Measurements from ENCODE around the gene NOP16. TPM values are rescaled to one million over a fixed set of nuclear protein-coding genes. Genes with fewer than 3 reads are reported as not detected.
A peak's percentile ranks its signal among the peaks of the same experiment; 100 is the strongest.

NOP16 gene
- total RNA-seq, 6 experiments from 2014 or later: 27.8 to 48.7 (median 33.2) TPM

DNA sequence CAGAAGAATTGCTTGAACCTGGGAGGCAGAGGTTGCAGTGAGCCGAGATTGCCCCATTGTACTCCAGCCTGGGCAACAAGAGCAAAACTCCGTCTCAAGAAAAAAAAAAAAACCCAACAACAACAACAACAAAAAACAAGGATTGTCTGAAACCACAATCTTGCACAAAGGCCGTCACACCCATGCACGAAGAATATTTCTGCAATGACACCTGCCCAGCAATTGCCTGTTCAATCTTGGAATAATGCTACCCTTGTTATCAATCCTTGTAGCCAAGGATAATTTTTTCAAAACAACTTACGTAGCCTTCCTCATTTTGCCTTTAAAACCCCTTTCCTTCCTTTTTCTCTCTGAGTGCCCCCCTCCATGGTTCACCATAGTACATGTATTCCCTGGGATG, 31.7 kb upstream of the NOP16 start:
- TF ChIP-seq, protein P1, sequence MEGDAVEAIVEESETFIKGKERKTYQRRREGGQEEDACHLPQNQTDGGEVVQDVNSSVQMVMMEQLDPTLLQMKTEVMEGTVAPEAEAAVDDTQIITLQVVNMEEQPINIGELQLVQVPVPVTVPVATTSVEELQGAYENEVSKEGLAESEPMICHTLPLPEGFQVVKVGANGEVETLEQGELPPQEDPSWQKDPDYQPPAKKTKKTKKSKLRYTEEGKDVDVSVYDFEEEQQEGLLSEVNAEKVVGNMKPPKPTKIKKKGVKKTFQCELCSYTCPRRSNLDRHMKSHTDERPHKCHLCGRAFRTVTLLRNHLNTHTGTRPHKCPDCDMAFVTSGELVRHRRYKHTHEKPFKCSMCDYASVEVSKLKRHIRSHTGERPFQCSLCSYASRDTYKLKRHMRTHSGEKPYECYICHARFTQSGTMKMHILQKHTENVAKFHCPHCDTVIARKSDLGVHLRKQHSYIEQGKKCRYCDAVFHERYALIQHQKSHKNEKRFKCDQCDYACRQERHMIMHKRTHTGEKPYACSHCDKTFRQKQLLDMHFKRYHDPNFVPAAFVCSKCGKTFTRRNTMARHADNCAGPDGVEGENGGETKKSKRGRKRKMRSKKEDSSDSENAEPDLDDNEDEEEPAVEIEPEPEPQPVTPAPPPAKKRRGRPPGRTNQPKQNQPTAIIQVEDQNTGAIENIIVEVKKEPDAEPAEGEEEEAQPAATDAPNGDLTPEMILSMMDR (IDR thresholded peaks at IDR 0.05): no peak
- H3K4me3 Mint-ChIP-seq: no peak overlapping the region
- peaks cover 7% of the 10 kb centered on the region for H3K36me3 Mint-ChIP-seq (ENCODE audit: low read depth)
- 0 out of 2 replicates have a peak, but pooled peaks cover 3% of the 10 kb centered on the region for H3K9me3 Mint-ChIP-seq
- peaks cover 29% of the 10 kb centered on the region for H3K27me3 Mint-ChIP-seq (ENCODE audit: insufficient read depth)
- no peak for DNase-seq
- no peak overlapping the region for H3K27ac Mint-ChIP-seq
- peaks cover 13% of the 10 kb centered on the region for H3K4me1 Mint-ChIP-seq (ENCODE audit: low read depth)

DNA sequence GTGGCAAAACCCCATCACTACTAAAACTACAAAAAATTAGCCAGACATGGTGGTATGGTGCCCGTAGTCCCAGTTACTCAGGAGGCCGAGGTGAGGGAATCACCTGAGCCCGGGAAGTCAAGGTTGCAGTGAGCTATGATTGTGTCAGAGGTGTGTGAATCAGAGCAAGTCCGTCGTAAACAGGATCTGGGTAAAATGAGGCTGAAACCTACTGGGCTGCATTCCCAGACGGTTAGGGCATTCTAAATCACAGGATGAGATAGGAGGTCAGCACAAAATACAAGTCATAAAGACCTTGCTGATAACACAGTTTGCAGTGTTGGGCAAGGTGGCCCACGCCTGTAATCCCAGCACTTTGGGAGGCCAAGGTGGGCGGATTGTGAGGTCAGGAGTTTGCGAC, 29.9 kb upstream of the NOP16 start:
- peaks cover 27% of the 10 kb centered on the region for H3K27me3 Mint-ChIP-seq (ENCODE audit: insufficient read depth)
- TF ChIP-seq, protein P1 (IDR thresholded peaks at IDR 0.05): no peak
- H3K4me1 Mint-ChIP-seq (ENCODE audit: low read depth): peaks cover 32% of the 10 kb centered on the region
- DNase-seq: no peak
- 0 out of 2 replicates have a peak, but pooled peaks cover 3% of the 10 kb centered on the region for H3K9me3 Mint-ChIP-seq
- H3K4me3 Mint-ChIP-seq: no peak overlapping the region
- no peak overlapping the region for H3K27ac Mint-ChIP-seq
- peaks cover 8% of the 10 kb centered on the region for H3K36me3 Mint-ChIP-seq (ENCODE audit: low read depth)

DNA sequence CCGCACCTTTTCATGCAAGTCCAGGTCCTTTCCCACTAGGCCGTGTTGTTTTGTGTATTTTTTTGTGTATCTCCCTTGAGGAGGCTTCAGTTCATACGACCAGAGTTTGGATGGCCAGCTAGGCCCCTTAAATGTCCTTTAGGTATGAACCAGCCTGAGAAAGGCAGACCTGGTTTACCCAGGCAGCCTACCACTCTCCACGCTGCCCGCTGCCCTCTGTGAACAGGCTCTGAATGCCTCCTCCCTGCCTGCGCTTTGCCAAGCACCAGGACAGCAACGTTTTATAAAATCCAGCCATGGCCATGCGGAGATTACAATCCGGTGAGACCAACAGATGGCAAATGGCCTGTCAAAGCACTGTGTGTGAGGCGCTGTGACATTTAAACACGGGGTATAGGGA, 28.6 kb upstream of the NOP16 start:
- H3K36me3 Mint-ChIP-seq (ENCODE audit: low read depth): peaks cover 8% of the 10 kb centered on the region
- no peak for DNase-seq
- H3K4me3 Mint-ChIP-seq: peak overlapping the region; percentile 74
- peaks cover 17% of the 10 kb centered on the region for H3K27me3 Mint-ChIP-seq (ENCODE audit: insufficient read depth)
- H3K27ac Mint-ChIP-seq: no peak overlapping the region
- TF ChIP-seq, protein P1 (IDR thresholded peaks at IDR 0.05): no peak
- H3K9me3 Mint-ChIP-seq: 0 out of 2 replicates have a peak, but pooled peaks cover 3% of the 10 kb centered on the region
- peaks cover 44% of the 10 kb centered on the region for H3K4me1 Mint-ChIP-seq (ENCODE audit: low read depth)

DNA sequence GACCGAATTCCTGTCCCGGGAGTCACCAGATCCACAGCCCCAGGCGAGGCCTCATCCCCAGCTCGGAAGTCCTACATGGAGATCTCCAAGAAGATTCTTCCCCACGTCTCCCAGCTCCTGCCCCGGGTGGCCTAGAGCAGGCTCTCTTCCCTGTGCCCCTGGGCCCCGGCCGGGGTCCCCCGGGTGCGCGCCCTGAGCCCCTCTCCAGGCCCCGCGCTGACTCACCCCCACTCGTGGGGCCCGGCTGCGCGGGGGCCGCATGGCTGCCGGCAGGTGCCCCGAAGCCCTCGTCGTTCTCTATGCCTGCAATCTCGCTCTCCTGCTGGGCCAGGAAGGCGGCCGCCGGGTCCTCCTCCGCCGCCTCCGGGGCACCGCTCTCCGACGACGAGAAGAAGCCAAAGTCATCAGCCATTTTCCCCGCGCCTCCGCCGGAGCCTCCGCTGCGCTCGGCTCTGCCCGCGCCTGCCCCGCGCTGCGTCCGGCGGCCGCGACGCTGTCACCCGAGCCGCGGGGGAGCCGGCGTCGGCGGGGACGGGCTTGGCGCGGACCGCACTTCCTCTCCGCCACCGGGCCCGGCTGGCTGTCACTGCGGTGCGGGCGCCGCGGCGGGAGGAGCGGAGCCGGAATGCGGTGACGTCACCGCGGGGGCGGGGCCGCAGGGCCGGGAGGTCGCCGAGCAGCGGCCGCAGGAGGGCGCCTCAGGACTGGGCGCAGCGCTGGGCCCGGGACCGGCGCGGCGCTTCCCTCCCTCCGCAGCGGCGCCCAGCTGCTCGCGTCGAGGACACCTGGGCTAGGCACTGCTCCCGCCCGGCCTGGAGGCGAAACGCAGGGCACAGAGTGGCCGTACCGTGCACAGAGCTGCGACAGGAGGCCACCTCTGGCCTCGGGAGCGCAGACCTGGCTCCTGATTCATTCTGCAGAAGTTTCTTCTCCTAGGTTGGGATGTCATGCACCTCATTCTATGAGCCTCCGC, 27.8 kb upstream of the NOP16 start, which contains the start of gene CLTB:
Gene CLTB, minus strand, starts transcription at position 588 of the 973 bp plus-strand sequence. Its CDS starts 176 bp downstream, at position 412.
- H3K4me3 Mint-ChIP-seq: peak within 1 kb of the TSS; percentile 94
- peaks cover 12% of the 10 kb centered on the region for H3K27me3 Mint-ChIP-seq (ENCODE audit: insufficient read depth)
- peak within 1 kb of the TSS; percentile 84 for H3K27ac Mint-ChIP-seq
- TF ChIP-seq, protein P1 (IDR thresholded peaks at IDR 0.05): peak; percentile 85
- H3K9me3 Mint-ChIP-seq: 0 out of 2 replicates have a peak, but pooled peaks cover 3% of the 10 kb centered on the region
- peak; percentile 69 for DNase-seq
- peaks cover 12% of the 10 kb centered on the region for H3K36me3 Mint-ChIP-seq (ENCODE audit: low read depth)
- peaks cover 52% of the 10 kb centered on the region for H3K4me1 Mint-ChIP-seq (ENCODE audit: low read depth)

DNA sequence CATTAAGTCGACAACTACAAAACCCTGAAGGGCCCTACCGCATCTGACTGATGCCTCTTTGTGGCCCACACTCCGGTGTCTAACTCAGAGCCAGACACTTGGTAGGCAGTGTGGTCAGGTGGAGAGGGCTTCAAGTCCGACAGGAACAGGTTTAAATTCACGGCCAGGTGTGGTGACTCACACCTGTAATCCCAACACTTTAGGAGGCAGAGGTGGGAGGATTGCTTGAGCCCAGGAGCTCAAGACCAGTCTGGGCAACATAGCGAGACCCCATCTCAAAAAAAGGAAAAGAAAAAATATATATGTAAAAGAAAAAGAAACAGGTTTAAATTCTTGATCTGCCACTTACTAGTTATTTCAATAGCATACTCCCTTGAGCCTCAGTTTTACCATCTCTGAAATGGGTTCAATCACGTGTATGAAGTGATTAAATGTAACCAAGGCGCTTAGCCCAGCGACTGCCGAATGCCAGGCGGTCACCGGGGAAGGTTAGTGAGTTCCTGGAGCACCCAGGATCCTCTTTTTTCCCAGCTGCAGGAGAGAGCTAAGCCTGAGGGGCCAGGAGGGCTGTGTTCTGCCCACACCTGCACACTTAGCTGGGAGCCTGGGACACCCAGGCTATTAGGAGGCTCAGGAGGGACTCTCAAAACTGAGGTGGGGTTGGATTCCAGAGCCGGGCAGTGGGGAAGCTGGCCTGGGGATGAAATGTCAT, 27.0 kb upstream of the NOP16 start:
- no peaks in the 10 kb centered on the region for H3K9me3 Mint-ChIP-seq
- peak overlapping the region; percentile 94 for H3K4me3 Mint-ChIP-seq
- peaks cover 16% of the 10 kb centered on the region for H3K36me3 Mint-ChIP-seq (ENCODE audit: low read depth)
- H3K27me3 Mint-ChIP-seq (ENCODE audit: insufficient read depth): peaks cover 10% of the 10 kb centered on the region
- peaks cover 59% of the 10 kb centered on the region for H3K4me1 Mint-ChIP-seq (ENCODE audit: low read depth)
- TF ChIP-seq, protein P1 (IDR thresholded peaks at IDR 0.05): no peak
- no peak for DNase-seq
- peak overlapping the region; percentile 84 for H3K27ac Mint-ChIP-seq
